ENCODE results near the gene ARFGEF3. TPM values are rescaled to one million over a fixed set of nuclear protein-coding genes. Genes with fewer than 3 reads are reported as not detected.

ARFGEF3 gene
- total RNA-seq, 2 donors from 2014 or later = 1.1 to 1.4 TPM

- H3K36me3 ChIP-seq = no peaks in the 10 kb centered on the region
- no peaks in the 10 kb centered on the region for H3K4me1 ChIP-seq (ENCODE audit: control insufficient read depth in 1 of 2, low read depth in 2 of 2)
- H3K27ac ChIP-seq = no peak overlapping the region
- no peaks in the 10 kb centered on the region for H3K27me3 ChIP-seq (replicated peaks; ENCODE audit: insufficient read depth)
- H3K4me3 ChIP-seq = no peak overlapping the region
- TF ChIP-seq CTCF (IDR thresholded peaks at IDR 0.05) = no peak
- ATAC-seq (ENCODE audit: insufficient number of reproducible peaks, low FRiP score, low read depth) (no peak), DNase-seq (ENCODE audit: low spot score) (no peak)
- no peaks in the 10 kb centered on the region for H3K9me3 ChIP-seq
These were observed 135.0 kb downstream of the ARFGEF3 start for GRCh38 chr6:138296786-138297185.

- DNase-seq (ENCODE audit: low spot score) = no peak
- Histone ChIP-seq H3K27me3 (replicated peaks; ENCODE audit: insufficient read depth) (no peaks in the 10 kb centered on the region), H3K9me3 (no peaks in the 10 kb centered on the region), H3K27ac (no peak overlapping the region), H3K4me1 (ENCODE audit: control insufficient read depth in 1 of 2, low read depth in 2 of 2) (no peaks in the 10 kb centered on the region), H3K4me3 (no peak overlapping the region), H3K36me3 (no peaks in the 10 kb centered on the region)
- TF ChIP-seq CTCF (IDR thresholded peaks at IDR 0.05) = no peak
- no peak for ATAC-seq (ENCODE audit: insufficient number of reproducible peaks, low FRiP score, low read depth)
These were observed 136.1 kb downstream of the ARFGEF3 start for GRCh38 chr6:138297761-138298298.

GRCh38 chr6:138300469-138300868 lies 138.7 kb downstream of the ARFGEF3 start:
- DNase-seq (ENCODE audit: low spot score) (no peak), ATAC-seq (ENCODE audit: insufficient number of reproducible peaks, low FRiP score, low read depth) (no peak)
- Histone ChIP-seq H3K27me3 (replicated peaks; ENCODE audit: insufficient read depth) (no peaks in the 10 kb centered on the region), H3K27ac (no peak overlapping the region), H3K4me3 (no peak overlapping the region), H3K9me3 (no peaks in the 10 kb centered on the region), H3K4me1 (ENCODE audit: control insufficient read depth in 1 of 2, low read depth in 2 of 2) (no peaks in the 10 kb centered on the region), H3K36me3 (no peaks in the 10 kb centered on the region)
- TF ChIP-seq CTCF (IDR thresholded peaks at IDR 0.05) = no peak

- no peak for ATAC-seq (ENCODE audit: insufficient number of reproducible peaks, low FRiP score, low read depth)
- TF ChIP-seq CTCF (IDR thresholded peaks at IDR 0.05) = no peak
These were observed 140.8 kb downstream of the ARFGEF3 start for GRCh38 chr6:138302554-138302953.

GRCh38 chr6:138307352-138307751 lies 145.6 kb downstream of the ARFGEF3 start:
- Histone ChIP-seq H3K27me3 (replicated peaks; ENCODE audit: insufficient read depth) (no peaks in the 10 kb centered on the region), H3K4me3 (no peak overlapping the region), H3K4me1 (ENCODE audit: control insufficient read depth in 1 of 2, low read depth in 2 of 2) (no peaks in the 10 kb centered on the region), H3K9me3 (no peaks in the 10 kb centered on the region), H3K36me3 (no peaks in the 10 kb centered on the region), H3K27ac (no peak overlapping the region)
- ATAC-seq (ENCODE audit: insufficient number of reproducible peaks, low FRiP score, low read depth) (no peak), DNase-seq (ENCODE audit: low spot score) (no peak)
- TF ChIP-seq CTCF (IDR thresholded peaks at IDR 0.05) = no peak

More at GRCh38 chr6:138302554-138302953, 140.8 kb downstream of the ARFGEF3 start:
- Histone ChIP-seq H3K4me3 (no peak overlapping the region), H3K4me1 (ENCODE audit: control insufficient read depth in 1 of 2, low read depth in 2 of 2) (no peaks in the 10 kb centered on the region), H3K27ac (no peak overlapping the region), H3K9me3 (no peaks in the 10 kb centered on the region), H3K27me3 (replicated peaks; ENCODE audit: insufficient read depth) (no peaks in the 10 kb centered on the region), H3K36me3 (no peaks in the 10 kb centered on the region)
- DNase-seq (ENCODE audit: low spot score) = no peak

Data from thoracic aorta (tissue), 2 donors.